Skin of body (tissue), 1 donor: ENCODE measurements around the gene WNT16. TPM values are rescaled to one million over a fixed set of nuclear protein-coding genes. Genes with fewer than 3 reads are reported as not detected.

Source experiments
- total RNA-seq: library from RNA; depleted of rRNA; stranded (reverse); fragments of >200 nt; gene quantifications from one replicate; pipeline ENCODE4 v1.2.3, GENCODE V29; 2014

WNT16 gene
- total RNA-seq, 1 donor from 2014 or later = 33.5 TPM

Other genes starting within 250 kb of the WNT16 start
- 94.3 TPM for gene FAM3C, start 67.3 kb downstream of the WNT16 start, total RNA-seq